WTC11 (cell line): ENCODE results near the gene FFAR1.

Experiments used
- CBFB ChIP-seq: sonication (generic); formaldehyde crosslinking; IDR thresholded peaks from 2 replicates; pipeline ENCODE4 v1.8.1; 2022; ENCODE audit warnings: mild to moderate bottlenecking, low read depth, missing genetic modification reagents
- CREM ChIP-seq: sonication (generic); formaldehyde crosslinking; IDR thresholded peaks from 2 replicates; pipeline ENCODE4 v1.8.1; 2022; ENCODE audit warnings: mild to moderate bottlenecking, missing genetic modification reagents, moderate library complexity
- ESRRA ChIP-seq: sonication (generic); formaldehyde crosslinking; IDR thresholded peaks from 2 replicates; pipeline ENCODE4 v1.8.1; 2022; ENCODE audit warnings: mild to moderate bottlenecking, missing genetic modification reagents, borderline replicate concordance
- GABPB1 ChIP-seq: sonication (generic); formaldehyde crosslinking; IDR thresholded peaks from 2 replicates; pipeline ENCODE4 v1.8.1; 2023; ENCODE audit warnings: mild to moderate bottlenecking, missing genetic modification reagents
- SMAD3 ChIP-seq: sonication (generic); formaldehyde crosslinking; IDR thresholded peaks from 2 replicates; pipeline ENCODE4 v1.8.0; 2022; ENCODE audit warnings: missing genetic modification reagents, mild to moderate bottlenecking, borderline replicate concordance
- ZNF232 ChIP-seq: sonication (generic); formaldehyde crosslinking; IDR thresholded peaks from 2 replicates; pipeline ENCODE4 v1.8.0; 2022; ENCODE audit warnings: mild to moderate bottlenecking, missing genetic modification reagents
- ZNF263 ChIP-seq: sonication (generic); formaldehyde crosslinking; IDR thresholded peaks from 2 replicates; pipeline ENCODE4 v1.8.1; 2022; ENCODE audit warnings: low read depth, mild to moderate bottlenecking, moderate library complexity, missing genetic modification reagents
- TF ChIP-seq, protein P1 (sequence below): sonication (generic); formaldehyde crosslinking; IDR thresholded peaks from 2 replicates; pipeline ENCODE4 v1.8.1; 2022; ENCODE audit warnings: mild to moderate bottlenecking, moderate library complexity, missing genetic modification reagents
- TF ChIP-seq, protein P2 (sequence below): fragments of 200-600 bp; IDR thresholded peaks from 2 replicates; pipeline ENCODE4 v1.8.0; 2022; ENCODE audit warnings: antibody characterized with exemption
- TF ChIP-seq, protein P3 (sequence below): sonication (generic); formaldehyde crosslinking; IDR thresholded peaks from 2 replicates; pipeline ENCODE4 v1.8.1; 2023; ENCODE audit warnings: mild to moderate bottlenecking, moderate library complexity, missing genetic modification reagents
- TF ChIP-seq, protein P4 (sequence below): sonication (generic); formaldehyde crosslinking; IDR thresholded peaks from 2 replicates; pipeline ENCODE4 v1.8.0; 2023; ENCODE audit warnings: missing genetic modification reagents, mild to moderate bottlenecking, borderline replicate concordance

DNA sequence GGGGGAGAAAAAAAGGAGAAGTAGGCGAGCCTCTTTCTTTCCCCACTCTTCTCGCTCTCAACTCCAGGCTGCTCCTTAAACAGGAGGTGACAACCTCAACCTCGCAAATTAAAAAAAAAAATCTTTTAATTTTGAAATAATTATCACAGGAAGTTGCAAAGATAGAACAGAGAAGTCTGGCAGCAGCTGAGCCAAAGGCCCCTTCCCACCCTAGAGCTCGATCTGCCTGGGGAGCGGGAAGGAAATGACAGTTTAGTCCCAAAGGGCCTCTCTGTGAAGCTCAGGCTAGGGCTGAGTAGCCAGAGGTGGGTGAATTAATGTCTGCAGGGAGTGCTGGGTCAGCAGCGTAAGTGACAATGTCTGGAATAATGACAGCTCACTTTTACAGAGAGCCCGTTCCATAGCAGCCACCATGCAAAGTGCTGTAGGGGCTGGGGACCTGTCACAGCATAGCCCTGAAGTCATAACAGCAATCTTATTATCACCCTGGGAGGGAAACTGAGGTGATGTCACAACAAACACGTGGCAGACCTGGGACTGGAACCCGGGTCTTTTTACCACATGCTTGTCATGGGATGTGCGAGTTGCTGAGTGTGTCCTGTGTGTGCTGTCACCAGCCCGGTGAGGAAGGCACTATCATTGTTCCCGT lies 27.5 kb upstream of the FFAR1 start:
- TF ChIP-seq SMAD3 (CRISPR knock-in tag) (no peak), ZNF232 (CRISPR knock-in tag) (no peak), GABPB1 (CRISPR knock-in tag) (no peak), ESRRA (CRISPR knock-in tag) (no peak), CREM (no peak), ZNF263 (CRISPR knock-in tag) (no peak), CBFB (no peak)
- TF ChIP-seq, protein P1, sequence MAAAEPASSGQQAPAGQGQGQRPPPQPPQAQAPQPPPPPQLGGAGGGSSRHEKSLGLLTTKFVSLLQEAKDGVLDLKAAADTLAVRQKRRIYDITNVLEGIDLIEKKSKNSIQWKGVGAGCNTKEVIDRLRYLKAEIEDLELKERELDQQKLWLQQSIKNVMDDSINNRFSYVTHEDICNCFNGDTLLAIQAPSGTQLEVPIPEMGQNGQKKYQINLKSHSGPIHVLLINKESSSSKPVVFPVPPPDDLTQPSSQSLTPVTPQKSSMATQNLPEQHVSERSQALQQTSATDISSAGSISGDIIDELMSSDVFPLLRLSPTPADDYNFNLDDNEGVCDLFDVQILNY (CRISPR knock-in tag) = no peak
- TF ChIP-seq, protein P2, sequence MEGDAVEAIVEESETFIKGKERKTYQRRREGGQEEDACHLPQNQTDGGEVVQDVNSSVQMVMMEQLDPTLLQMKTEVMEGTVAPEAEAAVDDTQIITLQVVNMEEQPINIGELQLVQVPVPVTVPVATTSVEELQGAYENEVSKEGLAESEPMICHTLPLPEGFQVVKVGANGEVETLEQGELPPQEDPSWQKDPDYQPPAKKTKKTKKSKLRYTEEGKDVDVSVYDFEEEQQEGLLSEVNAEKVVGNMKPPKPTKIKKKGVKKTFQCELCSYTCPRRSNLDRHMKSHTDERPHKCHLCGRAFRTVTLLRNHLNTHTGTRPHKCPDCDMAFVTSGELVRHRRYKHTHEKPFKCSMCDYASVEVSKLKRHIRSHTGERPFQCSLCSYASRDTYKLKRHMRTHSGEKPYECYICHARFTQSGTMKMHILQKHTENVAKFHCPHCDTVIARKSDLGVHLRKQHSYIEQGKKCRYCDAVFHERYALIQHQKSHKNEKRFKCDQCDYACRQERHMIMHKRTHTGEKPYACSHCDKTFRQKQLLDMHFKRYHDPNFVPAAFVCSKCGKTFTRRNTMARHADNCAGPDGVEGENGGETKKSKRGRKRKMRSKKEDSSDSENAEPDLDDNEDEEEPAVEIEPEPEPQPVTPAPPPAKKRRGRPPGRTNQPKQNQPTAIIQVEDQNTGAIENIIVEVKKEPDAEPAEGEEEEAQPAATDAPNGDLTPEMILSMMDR = no peak
- TF ChIP-seq, protein P3, sequence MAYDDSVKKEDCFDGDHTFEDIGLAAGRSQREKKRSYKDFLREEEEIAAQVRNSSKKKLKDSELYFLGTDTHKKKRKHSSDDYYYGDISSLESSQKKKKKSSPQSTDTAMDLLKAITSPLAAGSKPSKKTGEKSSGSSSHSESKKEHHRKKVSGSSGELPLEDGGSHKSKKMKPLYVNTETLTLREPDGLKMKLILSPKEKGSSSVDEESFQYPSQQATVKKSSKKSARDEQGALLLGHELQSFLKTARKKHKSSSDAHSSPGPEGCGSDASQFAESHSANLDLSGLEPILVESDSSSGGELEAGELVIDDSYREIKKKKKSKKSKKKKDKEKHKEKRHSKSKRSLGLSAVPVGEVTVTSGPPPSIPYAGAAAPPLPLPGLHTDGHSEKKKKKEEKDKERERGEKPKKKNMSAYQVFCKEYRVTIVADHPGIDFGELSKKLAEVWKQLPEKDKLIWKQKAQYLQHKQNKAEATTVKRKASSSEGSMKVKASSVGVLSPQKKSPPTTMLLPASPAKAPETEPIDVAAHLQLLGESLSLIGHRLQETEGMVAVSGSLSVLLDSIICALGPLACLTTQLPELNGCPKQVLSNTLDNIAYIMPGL (CRISPR knock-in tag) = no peak
- TF ChIP-seq, protein P4, sequence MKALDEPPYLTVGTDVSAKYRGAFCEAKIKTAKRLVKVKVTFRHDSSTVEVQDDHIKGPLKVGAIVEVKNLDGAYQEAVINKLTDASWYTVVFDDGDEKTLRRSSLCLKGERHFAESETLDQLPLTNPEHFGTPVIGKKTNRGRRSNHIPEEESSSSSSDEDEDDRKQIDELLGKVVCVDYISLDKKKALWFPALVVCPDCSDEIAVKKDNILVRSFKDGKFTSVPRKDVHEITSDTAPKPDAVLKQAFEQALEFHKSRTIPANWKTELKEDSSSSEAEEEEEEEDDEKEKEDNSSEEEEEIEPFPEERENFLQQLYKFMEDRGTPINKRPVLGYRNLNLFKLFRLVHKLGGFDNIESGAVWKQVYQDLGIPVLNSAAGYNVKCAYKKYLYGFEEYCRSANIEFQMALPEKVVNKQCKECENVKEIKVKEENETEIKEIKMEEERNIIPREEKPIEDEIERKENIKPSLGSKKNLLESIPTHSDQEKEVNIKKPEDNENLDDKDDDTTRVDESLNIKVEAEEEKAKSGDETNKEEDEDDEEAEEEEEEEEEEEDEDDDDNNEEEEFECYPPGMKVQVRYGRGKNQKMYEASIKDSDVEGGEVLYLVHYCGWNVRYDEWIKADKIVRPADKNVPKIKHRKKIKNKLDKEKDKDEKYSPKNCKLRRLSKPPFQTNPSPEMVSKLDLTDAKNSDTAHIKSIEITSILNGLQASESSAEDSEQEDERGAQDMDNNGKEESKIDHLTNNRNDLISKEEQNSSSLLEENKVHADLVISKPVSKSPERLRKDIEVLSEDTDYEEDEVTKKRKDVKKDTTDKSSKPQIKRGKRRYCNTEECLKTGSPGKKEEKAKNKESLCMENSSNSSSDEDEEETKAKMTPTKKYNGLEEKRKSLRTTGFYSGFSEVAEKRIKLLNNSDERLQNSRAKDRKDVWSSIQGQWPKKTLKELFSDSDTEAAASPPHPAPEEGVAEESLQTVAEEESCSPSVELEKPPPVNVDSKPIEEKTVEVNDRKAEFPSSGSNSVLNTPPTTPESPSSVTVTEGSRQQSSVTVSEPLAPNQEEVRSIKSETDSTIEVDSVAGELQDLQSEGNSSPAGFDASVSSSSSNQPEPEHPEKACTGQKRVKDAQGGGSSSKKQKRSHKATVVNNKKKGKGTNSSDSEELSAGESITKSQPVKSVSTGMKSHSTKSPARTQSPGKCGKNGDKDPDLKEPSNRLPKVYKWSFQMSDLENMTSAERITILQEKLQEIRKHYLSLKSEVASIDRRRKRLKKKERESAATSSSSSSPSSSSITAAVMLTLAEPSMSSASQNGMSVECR (CRISPR knock-in tag) = no peak
